ENCODE results near the gene AVPI1. TPM values are rescaled to one million over a fixed set of nuclear protein-coding genes. Genes with fewer than 3 reads are reported as not detected.

The AVPI1 gene
- total and polyA plus RNA-seq, 2 donors (not counting 3 experiments of a cell fraction or from before 2014, with no cell fraction given) = 2.4 to 3.7 TPM

DNA sequence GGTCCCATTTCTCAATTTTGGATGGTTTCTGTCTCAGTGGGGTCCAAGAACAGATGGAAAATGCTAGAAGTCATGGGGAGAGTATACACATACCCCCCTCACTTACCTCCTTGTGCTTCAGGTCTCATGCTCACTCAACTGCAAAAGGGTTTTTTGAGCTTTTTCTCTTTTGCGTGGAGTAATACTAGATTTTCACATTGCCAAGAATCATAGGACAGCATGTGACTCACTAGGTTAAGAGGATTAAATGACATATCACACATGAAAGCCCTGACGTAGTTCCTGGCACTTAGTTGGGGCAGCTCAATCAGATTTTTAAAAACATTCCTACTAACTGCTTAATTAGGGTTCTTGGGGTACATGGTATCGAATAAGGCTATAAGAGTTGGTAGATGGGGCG is 42.1 kb downstream of the AVPI1 start:
- FAIRE-seq (no peak), DNase-seq (ENCODE audit: low read depth, low spot score) (no peak)
- no peak overlapping the region for H3K27ac ChIP-seq (ENCODE audit: insufficient read depth, low read depth, low read length)
- no TSS peak for BruUV-seq (replicated peaks)
- H4K20me1 ChIP-seq (replicated peaks; ENCODE audit: control insufficient read depth, extremely low read depth, insufficient read depth, low read length) = no peaks in the 10 kb centered on the region
- CTCF ChIA-PET = interaction anchor here (0.5 kb wide), 1 partner anchor 18 kb away, joined by 3 read pairs; no protein-coding TSS in a partner anchor
- H3K4me1 ChIP-seq (ENCODE audit: control insufficient read depth, extremely low read depth, insufficient read depth, low read length) = peaks cover 25% of the 10 kb centered on the region
- no peaks in the 10 kb centered on the region for H3K9me1 ChIP-seq (replicated peaks; ENCODE audit: control insufficient read depth, extremely low read depth, insufficient read depth, low read length)
- intact Hi-C loops (cut with micrococcal nuclease) (no loop called here), dilution Hi-C loops (cut with MboI; ENCODE audit: extremely low pct_ligation_motif_present, low sequenced_read_pairs) (no loop called here)
- no peaks in the 10 kb centered on the region for H3K9me3 ChIP-seq (replicated peaks; ENCODE audit: control insufficient read depth, insufficient read depth, low read length)
- POLR2A ChIA-PET = no interaction called here
- H3K36me3 ChIP-seq (ENCODE audit: control insufficient read depth in 2 of 2, extremely low read depth in 1 of 2, insufficient read depth in 2 of 2, low read length in 2 of 2) = peaks cover 0 to 6% of the 10 kb centered on the region in 2 experiments
- H3K4me2 ChIP-seq (ENCODE audit: insufficient read depth, low read length) = no peak overlapping the region
- TF ChIP-seq, protein P1, sequence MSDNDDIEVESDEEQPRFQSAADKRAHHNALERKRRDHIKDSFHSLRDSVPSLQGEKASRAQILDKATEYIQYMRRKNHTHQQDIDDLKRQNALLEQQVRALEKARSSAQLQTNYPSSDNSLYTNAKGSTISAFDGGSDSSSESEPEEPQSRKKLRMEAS (IDR thresholded peaks at IDR 0.05; ENCODE audit: insufficient read depth, insufficient read length) = no peak
- TF ChIP-seq JUN (IDR thresholded peaks at IDR 0.05; ENCODE audit: borderline replicate concordance, insufficient read depth, insufficient read length, low read depth) (no peak), POLR2A (IDR thresholded peaks at IDR 0.05; ENCODE audit: low read depth, low read length) (no peak), POLR2AphosphoS5 (IDR thresholded peaks at IDR 0.05; ENCODE audit: insufficient read depth, low read depth, low read length) (no peak), MYC (IDR thresholded peaks at IDR 0.05; ENCODE audit: low read depth, low read length) (no peak), GATA2 (IDR thresholded peaks at IDR 0.05; ENCODE audit: insufficient read depth, insufficient read length, low read depth, low read length) (no peak), EZH2 (IDR thresholded peaks at IDR 0.05; ENCODE audit: borderline replicate concordance, low read depth, low read length, severe bottlenecking) (no peak), FOS (IDR thresholded peaks at IDR 0.05; ENCODE audit: borderline replicate concordance, insufficient read depth, low read length) (no peak)
- TF ChIP-seq, protein P2, sequence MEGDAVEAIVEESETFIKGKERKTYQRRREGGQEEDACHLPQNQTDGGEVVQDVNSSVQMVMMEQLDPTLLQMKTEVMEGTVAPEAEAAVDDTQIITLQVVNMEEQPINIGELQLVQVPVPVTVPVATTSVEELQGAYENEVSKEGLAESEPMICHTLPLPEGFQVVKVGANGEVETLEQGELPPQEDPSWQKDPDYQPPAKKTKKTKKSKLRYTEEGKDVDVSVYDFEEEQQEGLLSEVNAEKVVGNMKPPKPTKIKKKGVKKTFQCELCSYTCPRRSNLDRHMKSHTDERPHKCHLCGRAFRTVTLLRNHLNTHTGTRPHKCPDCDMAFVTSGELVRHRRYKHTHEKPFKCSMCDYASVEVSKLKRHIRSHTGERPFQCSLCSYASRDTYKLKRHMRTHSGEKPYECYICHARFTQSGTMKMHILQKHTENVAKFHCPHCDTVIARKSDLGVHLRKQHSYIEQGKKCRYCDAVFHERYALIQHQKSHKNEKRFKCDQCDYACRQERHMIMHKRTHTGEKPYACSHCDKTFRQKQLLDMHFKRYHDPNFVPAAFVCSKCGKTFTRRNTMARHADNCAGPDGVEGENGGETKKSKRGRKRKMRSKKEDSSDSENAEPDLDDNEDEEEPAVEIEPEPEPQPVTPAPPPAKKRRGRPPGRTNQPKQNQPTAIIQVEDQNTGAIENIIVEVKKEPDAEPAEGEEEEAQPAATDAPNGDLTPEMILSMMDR (IDR thresholded peaks at IDR 0.05; ENCODE audit: extremely low read depth in 1 of 2, insufficient read depth in 1 of 2, low read depth in 1 of 2, low read length in 2 of 2) = no peak
- no peaks in the 10 kb centered on the region for H3K27me3 ChIP-seq (ENCODE audit: control insufficient read depth in 2 of 2, insufficient read depth in 2 of 2, low read length in 2 of 2)
- H3K79me2 ChIP-seq (ENCODE audit: control insufficient read depth, insufficient read depth, low read length) = peaks cover 18% of the 10 kb centered on the region
- no peak overlapping the region for H3K4me3 ChIP-seq (replicated peaks in 1 of 3; ENCODE audit: insufficient read depth in 1 of 3, low read depth in 1 of 3, low read length in 3 of 3)
- no peak overlapping the region for H2AFZ ChIP-seq (ENCODE audit: low read depth, low read length)
- no peak overlapping the region for H3K9ac ChIP-seq (replicated peaks; ENCODE audit: extremely low read depth, insufficient read depth, low read length)

Data from endothelial cell of umbilical vein (primary cell).